GM23248 (cell line): ENCODE results near the gene RNF32. TPM values are rescaled to one million over a fixed set of nuclear protein-coding genes. Genes with fewer than 3 reads are reported as not detected.

ENCODE experiments used
- DNase-seq: peaks from one replicate; pipeline ENCODE4 v3.0.0-alpha.2; 2015
- H2AFZ ChIP-seq: fragments of 200-600 bp; sonication (generic); 2 replicates; pipeline ENCODE4 v1.6.1; 2016; ENCODE audit warnings: antibody characterized with exemption
- H3F3A ChIP-seq: fragments of 200-600 bp; sonication (generic); 2 replicates; pipeline ENCODE4 v1.6.1; 2016; ENCODE audit warnings: mild to moderate bottlenecking, antibody characterized with exemption, mixed run types; ENCODE audit not compliant: insufficient read depth
- H3K27ac ChIP-seq: fragments of 200-600 bp; sonication (generic); 2 replicates; pipeline ENCODE4 v1.5.1; 2016; ENCODE audit warnings: mild to moderate bottlenecking
- H3K27me3 ChIP-seq: fragments of 200-600 bp; sonication (generic); replicated peaks from 2 replicates; pipeline ENCODE4 v1.6.1; 2016; ENCODE audit warnings: mild to moderate bottlenecking; ENCODE audit not compliant: insufficient read depth
- H3K36me3 ChIP-seq: fragments of 200-600 bp; sonication (generic); 2 replicates; pipeline ENCODE4 v1.6.1; 2016; ENCODE audit warnings: low read depth, mild to moderate bottlenecking
- H3K4me1 ChIP-seq: fragments of 200-600 bp; sonication (generic); 2 replicates; pipeline ENCODE4 v1.6.1; 2016; ENCODE audit warnings: mild to moderate bottlenecking; ENCODE audit not compliant: insufficient read depth
- H3K4me2 ChIP-seq: fragments of 200-600 bp; sonication (generic); one replicate; pipeline ENCODE4 v1.6.1; 2016; ENCODE audit warnings: mild to moderate bottlenecking; ENCODE audit not compliant: unreplicated experiment
- H3K4me3 ChIP-seq: fragments of 200-600 bp; sonication (generic); 2 replicates; pipeline ENCODE4 v1.5.1; 2016; ENCODE audit warnings: mild to moderate bottlenecking
- H3K79me2 ChIP-seq: fragments of 200-600 bp; sonication (generic); 2 replicates; pipeline ENCODE4 v1.6.1; 2016; ENCODE audit warnings: mild to moderate bottlenecking; ENCODE audit not compliant: insufficient read depth
- H3K9ac ChIP-seq: fragments of 200-600 bp; sonication (generic); 2 replicates; pipeline ENCODE4 v1.6.1; 2016; ENCODE audit warnings: mild to moderate bottlenecking
- H3K9me2 ChIP-seq: fragments of 200-600 bp; sonication (generic); 2 replicates; pipeline ENCODE4 v1.6.1; 2016; ENCODE audit warnings: mixed run types, mild to moderate bottlenecking, moderate library complexity; ENCODE audit not compliant: insufficient read depth
- H3K9me3 ChIP-seq: fragments of 200-600 bp; sonication (generic); one replicate; pipeline ENCODE4 v1.6.1; 2017; ENCODE audit warnings: low read depth
- H4K20me1 ChIP-seq: fragments of 200-600 bp; sonication (generic); 2 replicates; pipeline ENCODE4 v1.6.0; 2016; ENCODE audit not compliant: insufficient read depth
- EZH2 ChIP-seq: fragments of 200-600 bp; sonication (generic); IDR thresholded peaks from 2 replicates; pipeline ENCODE4 v1.6.1; 2018; ENCODE audit warnings: antibody characterized with exemption, mild to moderate bottlenecking; ENCODE audit not compliant: insufficient read depth, poor library complexity, severe bottlenecking
- EZH2phosphoT487 ChIP-seq: fragments of 200-600 bp; sonication (generic); IDR thresholded peaks from 2 replicates; pipeline ENCODE4 v1.6.1; 2018; ENCODE audit warnings: antibody characterized with exemption, moderate library complexity, mild to moderate bottlenecking, low read depth; ENCODE audit not compliant: insufficient read depth
- WGBS, 2 experiments: methylation state at CpG; one replicate each; pipeline ENCODE4 v1.1.6; 2015 to 2017; ENCODE audit warnings: low lambda C conversion rate in 2 of 2, low coverage in 1 of 2; ENCODE audit errors: missing lambda C conversion rate in 2 of 2; 5-methylcytosine and 5-hydroxymethylcytosine counted together
- in situ Hi-C: fragments of 300-500 bp; cut with MboI; formaldehyde crosslinking; loops from 2 replicates; pipeline ENCODE4 v1.15.0; 2020
- polyA plus RNA-seq: library from polyadenylated mRNA; unstranded; fragments of >200 nt; fragmentation: Nextera tagmentation; extraction: Ambion mirVana; gene quantifications from 2 replicates; pipeline ENCODE4 v1.2.1, GENCODE V29; 2016
- total RNA-seq: library from RNA; depleted of rRNA; stranded (reverse); fragments of >200 nt; shearing (Covaris generic); gene quantifications from 2 replicates; pipeline ENCODE4 v1.2.3, GENCODE V29; 2014

Gene RNF32
- total and polyA plus RNA-seq, 2 experiments from 2014 or later = 1.1 to 2.4 TPM

DNA sequence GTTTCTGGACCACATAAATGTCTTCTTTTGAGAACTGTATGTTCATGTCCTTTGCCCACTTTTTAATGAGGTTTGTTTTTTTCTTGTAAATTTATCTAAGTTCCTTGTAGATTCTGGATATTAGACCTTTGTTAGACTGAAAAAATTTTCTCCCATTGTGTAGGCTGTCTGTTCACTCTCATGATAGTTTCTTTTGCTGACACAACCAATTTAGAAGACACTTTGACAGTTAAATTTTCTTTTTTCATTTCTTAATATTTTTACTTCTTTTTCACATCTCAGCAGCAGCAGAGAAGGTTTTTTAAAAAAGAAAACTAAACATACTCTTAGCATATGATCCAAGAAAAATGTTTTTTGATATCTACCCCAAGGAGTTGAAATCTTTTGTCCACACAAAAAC is 61.8 kb downstream of the RNF32 start:
- Histone ChIP-seq H3K27ac (no peak overlapping the region), H3K9ac (no peak overlapping the region), H3K9me3 (no peaks in the 10 kb centered on the region), H3K79me2 (no peaks in the 10 kb centered on the region), H3K27me3 (no peaks in the 10 kb centered on the region), H3K36me3 (no peaks in the 10 kb centered on the region), H2AFZ (no peak overlapping the region), H3F3A (no peaks in the 10 kb centered on the region), H3K4me3 (no peak overlapping the region), H4K20me1 (no peaks in the 10 kb centered on the region), H3K9me2 (no peaks in the 10 kb centered on the region), H3K4me2 (no peak overlapping the region), H3K4me1 (no peaks in the 10 kb centered on the region)
- DNase-seq = no peak
- in situ Hi-C loops = no loop called here
- TF ChIP-seq EZH2phosphoT487 = no peak
- no peak for TF ChIP-seq EZH2

DNA sequence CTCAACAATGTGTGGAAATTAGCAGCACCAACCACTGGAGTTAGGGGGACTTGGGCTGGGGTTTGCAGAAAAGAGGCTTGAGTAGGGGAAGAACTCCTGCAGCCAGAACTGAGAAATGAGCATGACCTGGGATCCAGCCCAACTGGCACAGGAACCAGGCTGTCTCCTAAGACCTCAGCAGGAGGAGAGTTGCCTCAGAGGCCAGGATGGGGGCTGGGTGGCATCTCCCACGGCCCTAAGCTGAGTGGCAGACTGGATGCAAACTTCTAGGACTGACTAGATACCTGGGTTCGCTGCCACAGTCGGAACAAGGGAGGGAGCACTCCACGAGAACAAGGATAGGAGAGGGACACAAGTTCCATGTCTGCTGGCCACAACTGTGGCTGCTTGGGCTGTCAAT is 62.6 kb downstream of the RNF32 start:
- in situ Hi-C loops = no loop called here
- Histone ChIP-seq H3F3A (no peaks in the 10 kb centered on the region), H3K9ac (no peak overlapping the region), H2AFZ (no peak overlapping the region), H3K4me2 (no peak overlapping the region), H4K20me1 (no peaks in the 10 kb centered on the region), H3K79me2 (no peaks in the 10 kb centered on the region), H3K27me3 (no peaks in the 10 kb centered on the region), H3K36me3 (no peaks in the 10 kb centered on the region), H3K4me1 (no peaks in the 10 kb centered on the region), H3K27ac (no peak overlapping the region), H3K4me3 (no peak overlapping the region), H3K9me2 (no peaks in the 10 kb centered on the region), H3K9me3 (no peaks in the 10 kb centered on the region)
- TF ChIP-seq EZH2phosphoT487 = no peak
- no peak for TF ChIP-seq EZH2
- WGBS, 2 experiments = 80 to 85% methylated on average over 4 of the region's 4 CpGs
- DNase-seq = no peak

DNA sequence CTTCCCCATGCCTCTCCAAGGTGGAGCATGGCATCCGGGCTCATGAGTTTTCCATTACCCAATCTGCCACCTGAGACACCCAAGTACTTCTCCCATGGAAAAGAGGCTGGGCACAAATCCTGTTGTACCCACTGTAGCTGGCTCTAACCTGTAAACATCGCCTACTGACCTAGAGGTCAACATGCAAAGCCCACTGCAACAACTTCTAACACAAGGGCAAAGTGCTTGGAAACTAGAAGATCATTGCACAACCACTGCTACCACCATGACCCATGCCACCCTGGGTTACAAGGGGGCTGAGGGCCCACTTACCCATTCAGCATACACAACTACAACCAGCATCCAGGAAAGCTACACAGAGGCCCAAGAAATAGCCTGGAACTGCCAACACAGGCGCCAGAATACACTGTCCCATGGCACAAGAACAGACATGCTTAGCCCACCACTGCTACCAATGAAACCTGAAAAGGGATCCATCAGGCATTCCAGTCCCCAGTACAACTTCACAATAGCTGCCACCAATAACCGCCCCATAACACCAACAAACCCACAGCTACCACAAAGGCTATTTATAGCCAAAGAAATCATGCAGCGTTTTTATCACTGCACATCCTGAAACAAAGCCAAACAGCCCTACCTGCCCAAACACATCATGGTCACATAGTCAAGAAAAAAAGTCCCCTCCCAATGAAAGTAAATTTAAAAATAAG is 63.4 kb downstream of the RNF32 start:
- WGBS, 2 experiments = 73 to 74% methylated on average over 5 of the region's 5 CpGs
- no peaks in the 10 kb centered on the region for H3K27me3 ChIP-seq
- DNase-seq = no peak

DNA sequence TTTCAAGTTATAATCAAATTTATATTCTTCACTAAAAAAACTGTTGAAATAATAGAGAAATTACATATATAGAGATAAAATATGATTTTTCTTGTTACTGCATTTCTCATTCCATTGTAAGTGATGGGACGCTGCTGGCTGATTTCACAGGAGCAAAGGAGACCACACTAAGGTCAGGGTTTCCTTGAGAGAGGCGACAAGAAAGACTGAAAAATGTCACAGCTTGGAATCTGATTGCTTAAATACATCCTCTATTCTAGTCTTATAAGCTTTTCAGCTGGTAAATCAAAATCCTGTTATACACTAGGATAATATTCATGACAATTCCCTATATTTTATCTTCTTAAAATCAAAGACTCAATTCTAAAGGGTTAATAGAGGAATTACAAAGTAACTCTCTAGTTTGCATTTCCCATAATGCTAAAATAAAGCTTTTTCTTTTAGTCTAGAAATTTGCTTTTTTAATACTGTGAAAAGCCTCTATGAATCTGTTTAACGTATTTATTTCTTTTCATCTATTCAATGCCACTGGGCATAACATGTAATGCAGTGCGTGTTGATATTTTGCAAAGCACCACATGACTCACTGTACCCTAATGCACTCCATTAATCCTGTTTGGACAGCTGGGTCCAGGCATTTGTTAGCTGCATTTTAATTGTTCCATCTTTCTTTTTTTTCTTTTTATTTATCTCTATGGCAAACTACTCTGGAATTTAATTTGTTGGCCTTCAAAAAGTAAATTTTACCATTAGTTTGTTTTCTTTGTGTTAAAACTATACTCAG is 81.7 kb downstream of the RNF32 start:
- WGBS, 2 experiments = 83 to 85% methylated on average over 4 of the region's 4 CpGs

More for the DNA sequence above, 63.4 kb downstream of the RNF32 start:
- H3K36me3 ChIP-seq = no peaks in the 10 kb centered on the region
- H3K4me2 ChIP-seq = no peak overlapping the region
- no peaks in the 10 kb centered on the region for H3K9me3 ChIP-seq
- no peak overlapping the region for H2AFZ ChIP-seq
- H3K27ac ChIP-seq = no peak overlapping the region
- no peaks in the 10 kb centered on the region for H3F3A ChIP-seq
- TF ChIP-seq EZH2 (no peak), EZH2phosphoT487 (no peak)
- in situ Hi-C loops = no loop called here
- no peaks in the 10 kb centered on the region for H4K20me1 ChIP-seq
- no peak overlapping the region for H3K4me3 ChIP-seq
- no peak overlapping the region for H3K9ac ChIP-seq
- H3K9me2 ChIP-seq = no peaks in the 10 kb centered on the region
- no peaks in the 10 kb centered on the region for H3K4me1 ChIP-seq
- no peaks in the 10 kb centered on the region for H3K79me2 ChIP-seq

More for the DNA sequence above, 81.7 kb downstream of the RNF32 start:
- Histone ChIP-seq H3F3A (no peaks in the 10 kb centered on the region), H2AFZ (no peak overlapping the region), H3K4me1 (no peaks in the 10 kb centered on the region), H3K9me3 (no peaks in the 10 kb centered on the region), H3K36me3 (no peaks in the 10 kb centered on the region), H3K79me2 (no peaks in the 10 kb centered on the region), H3K27me3 (no peaks in the 10 kb centered on the region), H3K9ac (no peak overlapping the region), H3K4me3 (no peak overlapping the region), H4K20me1 (no peaks in the 10 kb centered on the region), H3K4me2 (no peak overlapping the region), H3K27ac (no peak overlapping the region), H3K9me2 (no peaks in the 10 kb centered on the region)
- TF ChIP-seq EZH2 (no peak), EZH2phosphoT487 (no peak)
- in situ Hi-C loops = no loop called here
- no peak for DNase-seq
